ENCODE data around the gene EFCAB9.

GRCh38 chr5:172223901-172224873 is 30.2 kb downstream of the EFCAB9 start:
- TF ChIP-seq CTCF (conservative IDR thresholded peaks at IDR 0.05) (no peak), ZFX (IDR thresholded peaks at IDR 0.05) (no peak)

Data from C4-2B (cell line).